MM.1S (cell line): ENCODE results near the gene TRPV2.

Source experiments
- CTCF ChIP-seq: fragments of 300-600 bp; sonication (generic); IDR thresholded peaks from 2 replicates; pipeline ENCODE4 v1.5.1; 2016; ENCODE audit warnings: antibody characterized with exemption, low read length, mixed read lengths
- EZH2 ChIP-seq: fragments of 300-600 bp; sonication (generic); optimal IDR thresholded peaks from 2 replicates; pipeline ENCODE3; 2017; ENCODE audit warnings: low read depth, mild to moderate bottlenecking, antibody characterized with exemption, low read length, mixed read lengths

DNA sequence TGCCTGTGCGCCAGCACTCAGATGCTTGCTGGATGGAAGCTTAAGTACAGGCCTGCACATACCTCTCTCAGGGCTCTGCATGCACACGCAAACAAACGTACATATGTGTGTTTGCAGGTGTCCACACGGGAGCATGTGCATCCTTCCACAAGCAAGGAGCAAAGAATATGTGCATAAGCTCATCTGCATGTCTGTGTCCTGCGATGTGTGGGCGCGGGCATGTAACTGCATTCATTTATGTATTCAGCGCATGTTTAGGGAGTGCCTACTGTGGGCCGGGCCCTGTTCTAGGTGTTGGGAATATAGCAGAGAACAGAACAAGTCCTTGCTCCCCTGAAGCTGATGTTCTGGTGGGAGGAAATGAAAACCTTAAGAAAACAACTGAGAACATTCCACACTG lies 13.7 kb downstream of the TRPV2 start:
- TF ChIP-seq CTCF: no peak
- TF ChIP-seq EZH2: no peak
